Esophagus (tissue), 2 donors: Measurements from ENCODE around the gene EWSR1. TPM values are rescaled to one million over a fixed set of nuclear protein-coding genes. Genes with fewer than 3 reads are reported as not detected.

Experiments used
- H3K27ac ChIP-seq, 2 donors: one replicate each; pipeline ENCODE4 v1.5.1; 2013; ENCODE audit warnings: low read depth in 2 of 2, mild to moderate bottlenecking in 2 of 2, inconsistent platforms in 1 of 2, low read length in 1 of 2, moderate library complexity in 1 of 2
- H3K27me3 ChIP-seq, 2 donors: one replicate each; pipeline ENCODE4 v1.6.1; 2013; ENCODE audit warnings: low read length in 2 of 2, control low read depth in 1 of 2, mild to moderate bottlenecking in 1 of 2; ENCODE audit not compliant: insufficient read depth in 2 of 2, control insufficient read depth in 1 of 2
- H3K36me3 ChIP-seq, 2 donors: one replicate each; pipeline ENCODE4 v1.6.1; 2013; ENCODE audit warnings: low read length in 1 of 2; ENCODE audit not compliant: control insufficient read depth in 2 of 2, insufficient read depth in 2 of 2
- H3K4me1 ChIP-seq, 2 donors: one replicate each; pipeline ENCODE4 v1.6.1; 2013; ENCODE audit warnings: low read length in 1 of 2; ENCODE audit not compliant: control insufficient read depth in 2 of 2, insufficient read depth in 2 of 2
- H3K4me3 ChIP-seq, 2 donors: one replicate each; pipeline ENCODE4 v1.5.1; 2013; ENCODE audit warnings: low read length in 2 of 2, mild to moderate bottlenecking in 2 of 2, low read depth in 1 of 2, moderate library complexity in 1 of 2
- H3K9me3 ChIP-seq, 2 donors: one replicate each; pipeline ENCODE4 v1.6.1; 2013; ENCODE audit warnings: mild to moderate bottlenecking in 2 of 2, low read depth in 1 of 2, low read length in 1 of 2, moderate library complexity in 1 of 2; ENCODE audit not compliant: control insufficient read depth in 2 of 2, insufficient read depth in 1 of 2
- WGBS, 2 donors: extraction: QIAGEN DNeasy Blood & Tissue Kit; methylation state at CpG; one replicate each; pipeline ENCODE4 v1.1.7; 2013; 5-methylcytosine and 5-hydroxymethylcytosine counted together
- polyA plus RNA-seq, 2 donors: library from polyadenylated mRNA; stranded (reverse); fragments of 200-250 nt; gene quantifications; one replicate each; pipeline ENCODE4 v1.2.3, GENCODE V29; 2013
- donor health status: healthy with polysubstance abuse.
- donor health status: Bipolar disorder and iron deficiency.

Gene EWSR1
- polyA plus RNA-seq, 2 donors: 103 to 138 TPM

DNA sequence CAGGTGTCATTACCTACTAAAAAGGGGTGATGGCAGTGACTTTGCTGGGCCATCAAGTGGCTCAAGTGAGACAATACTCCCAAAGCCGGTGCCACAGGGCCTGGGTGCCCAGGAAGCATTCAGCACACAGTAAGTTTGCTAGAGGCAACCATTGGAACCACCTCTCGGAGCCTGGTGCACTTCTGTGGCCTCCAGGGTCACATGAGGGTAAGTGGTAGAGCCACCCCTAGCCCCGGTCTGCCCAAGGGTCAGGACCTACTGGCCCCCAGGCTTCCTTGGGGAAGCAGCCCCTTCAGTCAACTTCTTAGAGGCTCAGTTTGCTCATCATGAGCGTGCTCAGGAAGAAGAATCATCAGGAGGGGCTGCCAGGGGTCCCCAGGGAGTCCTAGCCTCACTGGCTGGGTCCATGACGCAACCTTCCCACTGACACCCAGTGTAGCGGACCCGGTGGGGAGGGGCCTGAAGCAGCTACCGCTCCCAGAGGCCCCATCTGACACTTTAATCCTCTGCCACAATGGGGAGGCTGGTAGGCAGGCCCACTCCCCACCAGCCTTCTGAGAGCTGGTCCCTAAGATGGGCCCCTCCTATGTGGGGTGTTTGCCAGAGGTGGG is 64.9 kb downstream of the EWSR1 start:
- Histone ChIP-seq H3K27ac (no peak overlapping the region), H3K27me3 (no peaks in the 10 kb centered on the region), H3K9me3 (no peaks in the 10 kb centered on the region), H3K4me1 (peaks cover 0 to 7% of the 10 kb centered on the region in 2 donors), H3K4me3 (no peak overlapping the region), H3K36me3 (peaks cover 19 to 78% of the 10 kb centered on the region in 2 donors)
- 96 to 97% methylated on average over 8 of the region's 8 CpGs for WGBS, 2 donors

DNA sequence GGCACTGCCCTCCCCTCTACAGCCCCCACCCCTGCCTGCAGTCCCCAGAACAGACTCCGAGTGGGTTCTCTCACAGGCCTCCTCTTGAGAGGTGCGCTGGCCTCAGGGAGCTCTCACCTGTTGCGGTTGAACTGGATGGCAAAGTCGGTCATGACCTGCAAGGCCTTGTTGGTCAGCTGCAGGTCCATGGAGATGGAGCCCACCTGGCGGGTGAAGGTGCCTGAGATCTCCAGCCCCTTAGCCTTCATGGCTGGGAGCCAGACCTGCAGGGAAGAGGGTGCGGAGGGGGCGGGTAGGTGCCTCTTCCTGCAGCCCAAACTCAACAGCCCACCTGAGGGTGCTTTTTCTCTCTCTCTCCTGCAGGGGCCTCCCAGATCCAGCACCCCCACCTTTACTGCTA is 66.1 kb downstream of the EWSR1 start:
- no peaks in the 10 kb centered on the region for H3K27me3 ChIP-seq
- 95 to 97% methylated on average over 7 of the region's 7 CpGs for WGBS, 2 donors
- H3K36me3 ChIP-seq: peaks cover 18 to 78% of the 10 kb centered on the region in 2 donors
- no peak overlapping the region for H3K4me3 ChIP-seq
- H3K4me1 ChIP-seq: peaks cover 0 to 9% of the 10 kb centered on the region in 2 donors
- no peak overlapping the region for H3K27ac ChIP-seq
- H3K9me3 ChIP-seq: no peaks in the 10 kb centered on the region

DNA sequence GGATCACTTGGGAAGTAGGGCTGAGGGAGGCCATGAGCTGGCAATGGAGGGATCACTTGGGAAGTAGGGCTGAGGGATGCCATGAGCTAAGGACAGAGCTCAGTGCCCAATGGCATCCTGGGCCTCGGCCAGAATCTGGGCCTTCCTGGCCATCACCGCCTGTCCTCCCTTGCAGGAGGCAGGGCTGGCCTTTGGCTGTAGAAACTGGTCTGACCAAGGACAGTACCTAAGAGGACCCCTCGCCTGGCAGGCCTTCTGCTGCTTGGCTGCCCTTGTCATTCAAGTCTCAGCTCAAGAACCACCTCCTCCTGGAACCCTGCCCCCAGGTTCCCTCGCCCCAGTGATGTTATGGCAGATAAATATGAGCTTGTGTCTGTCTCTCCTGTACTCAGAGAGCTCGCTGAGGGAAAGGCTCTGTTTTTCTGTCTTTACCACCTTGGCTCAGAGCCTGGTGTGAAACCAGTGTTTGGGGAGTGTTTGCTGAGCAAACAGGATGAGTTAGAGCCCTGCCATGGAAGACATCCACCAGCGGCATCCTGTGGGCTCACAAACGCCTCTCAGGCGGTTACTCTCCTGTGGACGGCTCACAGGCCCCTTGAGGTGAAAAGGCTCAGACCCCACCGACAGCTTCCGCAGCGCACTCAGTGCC is 66.8 kb downstream of the EWSR1 start:
- Histone ChIP-seq H3K36me3 (peaks cover 13 to 78% of the 10 kb centered on the region in 2 donors), H3K9me3 (no peaks in the 10 kb centered on the region), H3K27ac (no peak overlapping the region), H3K4me3 (no peak overlapping the region), H3K27me3 (no peaks in the 10 kb centered on the region), H3K4me1 (peaks cover 0 to 15% of the 10 kb centered on the region in 2 donors)
- WGBS, 2 donors: 92 to 94% methylated on average over 12 of the region's 12 CpGs

DNA sequence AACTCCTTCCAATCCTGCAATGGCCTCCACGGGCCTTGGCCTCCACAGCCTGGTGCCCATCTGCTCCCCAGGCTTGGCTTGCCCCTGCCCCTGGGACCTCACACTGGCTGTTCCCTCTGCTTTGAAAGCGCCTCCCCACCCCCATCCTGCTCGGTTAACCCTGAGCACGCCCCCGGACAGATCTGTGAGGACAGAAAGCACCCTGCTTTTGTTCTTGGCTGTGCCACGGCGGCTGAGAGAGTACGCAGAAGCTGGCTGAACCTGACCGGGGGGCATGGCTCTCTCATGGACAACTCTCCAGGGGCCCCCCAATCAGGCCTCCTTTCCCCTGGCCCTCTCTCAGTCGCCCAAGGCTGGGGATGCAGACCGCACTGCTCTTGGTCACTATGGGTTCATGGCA is 67.6 kb downstream of the EWSR1 start:
- no peak overlapping the region for H3K4me3 ChIP-seq
- H3K36me3 ChIP-seq: peaks cover 13 to 78% of the 10 kb centered on the region in 2 donors
- H3K4me1 ChIP-seq: peaks cover 0 to 22% of the 10 kb centered on the region in 2 donors
- H3K27ac ChIP-seq: no peak overlapping the region
- no peaks in the 10 kb centered on the region for H3K9me3 ChIP-seq
- H3K27me3 ChIP-seq: no peaks in the 10 kb centered on the region
- 92 to 93% methylated on average over 11 of the region's 11 CpGs for WGBS, 2 donors

- H3K36me3 ChIP-seq: peaks cover 10 to 80% of the 10 kb centered on the region in 2 donors
- H3K27ac ChIP-seq: peak overlapping the region; percentile 17 to 23
Observed at GRCh38 chr22:29336751-29337490, 68.9 kb downstream of the EWSR1 start.

GRCh38 chr22:29337631-29338284 is 69.7 kb downstream of the EWSR1 start:
- peak overlapping the region; percentile 17 to 23 for H3K27ac ChIP-seq
- peaks cover 0 to 22% of the 10 kb centered on the region in 2 donors for H3K4me1 ChIP-seq
- 56 to 60% methylated on average over 11 to 12 of the region's 12 CpGs for WGBS, 2 donors
- peaks cover 10 to 83% of the 10 kb centered on the region in 2 donors for H3K36me3 ChIP-seq
- H3K9me3 ChIP-seq: no peaks in the 10 kb centered on the region
- H3K27me3 ChIP-seq: no peaks in the 10 kb centered on the region
- H3K4me3 ChIP-seq: no peak overlapping the region

More at GRCh38 chr22:29336751-29337490, 68.9 kb downstream of the EWSR1 start:
- no peaks in the 10 kb centered on the region for H3K27me3 ChIP-seq
- H3K4me3 ChIP-seq: peak overlapping the region in 1 of 2 donors; percentile 7
- 64 to 77% methylated on average over 14 of the region's 14 CpGs for WGBS, 2 donors
- H3K9me3 ChIP-seq: no peaks in the 10 kb centered on the region
- peaks cover 0 to 22% of the 10 kb centered on the region in 2 donors for H3K4me1 ChIP-seq

DNA sequence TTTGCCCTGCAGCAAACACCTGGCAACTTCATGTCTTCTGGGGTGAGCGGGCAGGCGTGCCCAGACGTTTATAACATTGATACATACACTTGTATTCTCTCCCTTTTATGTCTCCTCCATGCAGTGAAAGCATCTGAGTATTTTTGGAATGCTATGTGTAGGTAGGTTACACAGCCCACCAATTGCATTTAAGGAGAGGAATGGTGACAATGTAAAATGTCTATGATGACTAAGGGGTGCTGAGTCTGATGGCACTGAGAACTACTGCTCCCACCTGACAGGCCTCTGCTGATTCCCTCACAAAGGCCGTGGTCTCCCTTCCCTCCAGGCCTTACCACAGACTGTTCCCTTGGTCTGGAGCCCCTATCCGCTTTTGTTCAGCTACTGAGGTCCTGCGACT is 70.3 kb downstream of the EWSR1 start:
- Histone ChIP-seq H3K27me3 (no peaks in the 10 kb centered on the region), H3K4me1 (peaks cover 0 to 22% of the 10 kb centered on the region in 2 donors), H3K4me3 (no peak overlapping the region), H3K9me3 (no peaks in the 10 kb centered on the region), H3K27ac (no peak overlapping the region), H3K36me3 (peaks cover 6 to 83% of the 10 kb centered on the region in 2 donors)
- 76 to 87% methylated on average over 6 of the region's 6 CpGs for WGBS, 2 donors

GRCh38 chr22:29339381-29340235 is 71.5 kb downstream of the EWSR1 start:
- 70 to 82% methylated on average over 23 of the region's 23 CpGs for WGBS, 2 donors
- peaks cover 6 to 76% of the 10 kb centered on the region in 2 donors for H3K36me3 ChIP-seq

More at GRCh38 chr22:29339381-29340235, 71.5 kb downstream of the EWSR1 start:
- Histone ChIP-seq H3K4me3 (no peak overlapping the region), H3K4me1 (peaks cover 0 to 22% of the 10 kb centered on the region in 2 donors), H3K27me3 (no peaks in the 10 kb centered on the region), H3K9me3 (no peaks in the 10 kb centered on the region), H3K27ac (no peak overlapping the region)
